ENCODE results near the gene PPP2R2B.

PPP2R2B gene

DNA sequence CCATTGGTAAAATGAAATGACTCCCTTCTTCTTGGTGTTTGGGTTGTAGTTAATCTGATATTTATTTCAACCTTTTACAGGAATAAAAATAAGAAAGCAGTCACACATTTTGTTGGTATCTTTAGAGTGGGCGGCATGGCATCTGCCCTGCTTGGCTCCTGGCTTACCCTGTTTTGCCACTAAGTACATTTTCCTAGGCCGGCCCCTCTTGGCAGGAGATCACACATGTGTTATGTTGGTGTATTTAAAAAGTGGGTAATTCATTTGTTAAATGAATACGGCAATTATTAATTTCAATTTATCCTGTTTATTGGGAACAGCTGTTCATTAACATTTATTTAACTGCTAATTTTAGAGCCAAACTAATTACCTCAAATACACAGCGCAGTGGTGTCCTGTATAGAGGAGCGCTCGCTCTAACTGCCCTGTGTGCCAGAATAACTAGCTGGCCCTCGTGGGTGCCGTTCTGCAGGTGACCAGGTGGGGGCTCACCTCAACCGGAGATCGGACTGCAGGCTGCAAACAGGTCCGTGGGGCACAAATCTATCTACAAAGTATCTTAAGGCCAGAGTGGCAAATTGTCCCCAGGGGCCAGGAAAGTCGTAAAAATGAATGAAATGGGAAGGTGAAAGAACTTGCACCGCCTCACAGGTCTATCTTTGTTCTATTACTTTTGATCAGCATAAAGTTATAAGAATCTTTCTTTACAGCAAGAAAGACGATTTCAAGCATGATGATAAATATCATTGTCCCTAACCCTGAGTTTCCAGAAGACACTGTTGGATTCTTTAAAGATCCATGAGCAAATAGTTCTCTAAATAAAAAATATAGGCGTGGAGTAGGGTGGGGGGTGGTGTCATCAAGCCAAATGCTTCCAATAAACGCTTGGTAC, 336.4 kb downstream of the PPP2R2B start:
- TF ChIP-seq GABPA (IDR thresholded peaks at IDR 0.05; ENCODE audit: low read depth) (no peak), CTCF (IDR thresholded peaks at IDR 0.05; ENCODE audit: insufficient read depth, low read length) (peak; percentile 72)

DNA sequence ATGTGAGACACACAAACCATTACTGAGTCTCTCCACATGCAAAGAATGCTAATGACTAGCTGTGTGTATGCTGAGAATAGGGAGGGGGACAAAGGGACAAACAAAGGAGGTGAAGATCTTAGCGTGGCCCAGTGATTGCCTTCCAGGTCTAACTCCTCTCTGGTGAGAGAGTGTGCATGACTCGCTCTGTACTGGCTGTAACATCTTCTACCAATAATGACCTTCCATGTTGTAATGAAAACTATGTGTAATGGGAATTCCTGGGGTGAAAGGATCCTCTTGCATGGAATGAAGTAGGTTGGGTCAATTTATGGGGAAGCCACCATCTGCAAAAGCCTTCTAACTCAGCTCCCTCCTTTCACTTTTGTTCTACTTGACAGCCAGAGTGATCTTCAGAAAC, 338.1 kb downstream of the PPP2R2B start:
- H3K4me3 ChIP-seq (replicated peaks; ENCODE audit: insufficient read depth, low read length): no peak overlapping the region
- TF ChIP-seq REST (IDR thresholded peaks at IDR 0.05; ENCODE audit: insufficient replicate concordance, low read depth) (no peak), POLR2AphosphoS5 (IDR thresholded peaks at IDR 0.05; ENCODE audit: low read depth) (no peak), GABPA (IDR thresholded peaks at IDR 0.05; ENCODE audit: low read depth) (no peak), SPI1 (IDR thresholded peaks at IDR 0.05; ENCODE audit: borderline replicate concordance, low read depth) (no peak), CTCF (IDR thresholded peaks at IDR 0.05; ENCODE audit: insufficient read depth, low read length) (no peak)
- DNase-seq (ENCODE audit: low read depth in 1 of 2, low spot score in 1 of 2): no peak
- no peak overlapping the region for H3K27ac ChIP-seq (replicated peaks)
- no peaks in the 10 kb centered on the region for H3K27me3 ChIP-seq (ENCODE audit: insufficient read depth, poor library complexity, severe bottlenecking)

More for the DNA sequence above, 336.4 kb downstream of the PPP2R2B start:
- peaks cover 4% of the 10 kb centered on the region for H3K27me3 ChIP-seq (ENCODE audit: insufficient read depth, poor library complexity, severe bottlenecking)
- DNase-seq (ENCODE audit: low read depth in 1 of 2, low spot score in 1 of 2): peak; percentile 34 to 73
- H3K27ac ChIP-seq (replicated peaks): no peak overlapping the region
- H3K4me3 ChIP-seq (replicated peaks; ENCODE audit: insufficient read depth, low read length): no peak overlapping the region

DNA sequence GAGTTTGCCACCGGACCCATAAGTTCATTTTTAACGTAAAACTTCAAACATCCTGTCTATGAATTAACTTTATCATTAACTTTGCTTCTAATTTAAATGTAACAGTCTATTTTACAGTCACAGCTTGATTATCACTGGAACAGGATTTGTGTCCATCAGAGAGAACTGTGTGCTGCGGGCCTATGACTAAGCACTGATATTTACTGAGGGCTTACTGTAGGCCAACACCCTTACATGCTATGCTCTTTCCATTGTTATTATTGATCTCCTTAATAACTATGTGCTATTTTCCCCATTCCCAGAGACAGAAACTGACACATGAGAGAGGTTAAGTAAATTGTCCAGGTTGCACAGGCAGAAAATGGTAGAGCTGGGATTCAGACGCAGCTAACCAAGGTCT, 338.6 kb downstream of the PPP2R2B start:
- no peak for DNase-seq (ENCODE audit: low read depth in 1 of 2, low spot score in 1 of 2)
- H3K27ac ChIP-seq (replicated peaks): no peak overlapping the region
- no peaks in the 10 kb centered on the region for H3K27me3 ChIP-seq (ENCODE audit: insufficient read depth, poor library complexity, severe bottlenecking)
- H3K4me3 ChIP-seq (replicated peaks; ENCODE audit: insufficient read depth, low read length): no peak overlapping the region
- TF ChIP-seq REST (IDR thresholded peaks at IDR 0.05; ENCODE audit: insufficient replicate concordance, low read depth) (no peak), SPI1 (IDR thresholded peaks at IDR 0.05; ENCODE audit: borderline replicate concordance, low read depth) (no peak), POLR2AphosphoS5 (IDR thresholded peaks at IDR 0.05; ENCODE audit: low read depth) (no peak), CTCF (IDR thresholded peaks at IDR 0.05; ENCODE audit: insufficient read depth, low read length) (no peak), GABPA (IDR thresholded peaks at IDR 0.05; ENCODE audit: low read depth) (no peak)
